NCI-H2196 (cell line): ENCODE measurements around the gene SLC25A1.

Experiments used
- DNase-seq: peaks from one replicate; lab custom pipeline; 2025; ENCODE audit not compliant: unreplicated experiment; lab: John Stamatoyannopoulos, UW

SLC25A1 gene

DNA sequence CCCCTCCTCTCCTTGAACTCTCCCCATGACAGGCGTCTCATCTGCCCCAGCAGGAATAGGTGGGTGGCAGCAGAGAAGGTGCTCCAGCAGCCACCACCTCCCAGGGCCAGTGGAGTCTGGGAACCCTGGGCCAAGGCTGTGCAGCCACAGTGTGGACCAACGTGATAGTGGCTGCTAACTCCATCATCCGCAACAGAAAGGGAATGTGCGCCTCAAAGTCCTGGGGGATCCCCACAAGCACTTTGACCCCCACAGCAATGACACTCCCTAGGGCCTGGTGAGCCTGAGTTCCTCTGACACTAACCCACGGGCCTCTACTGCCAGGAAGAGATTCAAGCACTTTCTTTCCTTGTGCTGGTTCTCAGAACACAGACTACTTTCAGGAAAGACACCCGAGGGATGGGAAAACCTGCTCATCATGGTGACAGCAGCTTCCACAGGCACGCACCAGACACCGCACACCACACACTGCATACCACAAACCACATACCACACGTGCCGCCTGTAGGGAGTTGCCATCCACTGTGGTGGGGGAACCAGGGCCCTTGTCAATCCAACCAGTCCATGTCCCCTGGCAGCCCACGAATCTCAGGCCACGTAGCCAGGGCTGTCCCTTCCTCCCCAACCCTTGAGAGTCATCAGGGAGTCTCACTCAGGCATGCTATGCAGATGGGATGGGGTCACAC, 3.4 kb upstream of the SLC25A1 start:
- DNase-seq: no peak

DNA sequence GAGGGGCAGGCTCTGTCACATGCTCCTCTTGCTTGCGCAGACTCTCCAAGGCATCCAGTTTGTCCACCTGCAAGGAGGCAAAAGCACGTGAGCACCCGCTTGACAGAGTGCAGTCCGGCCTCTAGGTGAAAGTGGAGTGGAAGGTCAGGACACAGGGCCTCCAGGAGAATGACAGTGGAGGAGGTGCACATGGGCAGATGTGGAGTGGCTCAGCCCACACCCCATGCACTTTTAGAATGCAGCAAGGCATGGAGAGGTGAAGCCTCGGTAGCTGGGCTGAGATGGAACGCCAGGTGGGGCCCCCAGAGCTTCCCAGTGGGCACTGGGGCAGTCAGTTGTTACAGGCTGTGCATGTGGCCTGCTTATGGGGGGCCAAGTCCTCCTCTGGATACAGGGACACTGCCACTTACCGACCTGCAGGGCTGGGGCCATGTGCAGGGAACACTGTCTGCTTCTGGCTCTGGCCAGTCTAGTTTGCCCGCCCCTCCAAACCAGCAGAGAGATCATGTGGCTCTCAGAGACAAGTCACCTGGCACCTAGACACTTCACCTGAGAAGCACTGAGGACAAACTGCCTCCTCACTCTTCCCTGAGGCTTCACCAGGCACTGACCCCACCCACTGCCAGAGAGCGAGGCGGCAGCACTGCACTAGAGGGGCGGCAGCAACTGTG, 2.3 kb upstream of the SLC25A1 start:
- DNase-seq: no peak

DNA sequence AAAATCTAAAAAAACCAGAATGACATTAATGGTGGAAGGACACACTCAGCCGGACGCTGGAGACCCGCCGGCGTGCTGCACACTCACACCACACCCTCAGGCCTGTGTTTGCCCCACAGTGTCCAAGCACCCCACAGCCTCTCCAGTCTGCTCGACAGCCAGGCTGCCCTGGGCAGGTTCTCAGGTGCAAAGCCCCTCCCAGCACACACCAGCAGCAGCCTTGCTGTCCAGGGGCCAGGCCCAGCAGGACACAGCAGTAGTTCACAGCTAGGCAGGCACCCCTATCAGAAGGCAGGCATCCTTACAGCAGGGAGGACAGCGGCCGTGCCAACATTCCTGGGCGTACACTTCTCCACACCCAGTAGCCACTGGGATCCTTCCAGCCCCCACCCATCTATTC, 1.7 kb upstream of the SLC25A1 start:
- no peak for DNase-seq

DNA sequence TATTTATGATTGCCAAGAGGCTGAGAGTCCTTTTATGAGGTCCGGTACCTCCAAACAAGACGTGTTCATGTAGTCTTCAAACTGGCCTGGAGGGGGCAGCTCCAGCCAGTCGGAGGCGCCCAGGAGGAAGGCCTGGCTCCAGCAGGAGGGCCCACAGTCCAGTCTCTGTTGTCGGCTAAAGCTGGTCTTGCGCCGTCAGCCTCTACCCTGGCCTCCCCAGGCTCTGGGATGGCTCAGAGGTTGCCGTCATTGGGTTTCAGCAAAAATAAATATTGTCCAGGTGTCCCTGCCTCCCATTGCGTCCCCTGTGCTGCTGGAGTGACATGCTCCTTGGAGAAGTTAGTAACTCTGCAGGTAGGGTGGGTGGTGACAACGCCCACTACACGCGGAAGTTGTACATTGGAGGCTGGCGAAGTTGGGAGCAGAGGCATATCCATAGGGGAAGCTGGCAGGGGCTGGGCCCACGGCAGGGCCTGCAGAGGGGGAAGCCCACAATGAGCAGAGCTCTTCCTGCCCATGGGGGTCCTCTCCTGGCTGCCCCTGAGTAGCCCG, 1.0 kb upstream of the SLC25A1 start:
- DNase-seq: peak; percentile 76

- DNase-seq: peak; percentile 61
Measured at GRCh38 chr22:19178065-19178656, 375 bp downstream of the SLC25A1 start.

- no peak for DNase-seq
Measured at GRCh38 chr22:19177164-19178064, 1.1 kb downstream of the SLC25A1 start.

DNA sequence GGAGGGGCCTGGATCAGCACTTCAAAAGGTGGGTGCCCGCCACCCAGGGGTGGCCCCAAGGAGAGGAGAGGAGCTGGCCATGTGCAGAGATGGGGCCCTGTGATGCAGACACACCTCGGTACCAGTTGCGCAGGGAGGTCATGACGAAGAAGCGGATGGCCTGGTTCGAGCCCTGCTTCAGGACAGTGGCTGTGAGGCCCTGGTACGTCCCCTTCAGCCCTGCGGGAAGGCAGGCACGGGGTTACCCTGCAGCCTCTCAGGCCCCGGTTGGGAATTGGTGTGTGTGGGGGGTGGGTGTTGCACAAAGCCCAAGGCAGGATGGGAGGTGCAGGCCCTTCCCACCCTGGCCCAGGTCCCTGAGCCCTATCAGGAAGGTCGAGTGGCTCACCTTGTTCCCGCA, 1.8 kb downstream of the SLC25A1 start:
- no peak for DNase-seq

DNA sequence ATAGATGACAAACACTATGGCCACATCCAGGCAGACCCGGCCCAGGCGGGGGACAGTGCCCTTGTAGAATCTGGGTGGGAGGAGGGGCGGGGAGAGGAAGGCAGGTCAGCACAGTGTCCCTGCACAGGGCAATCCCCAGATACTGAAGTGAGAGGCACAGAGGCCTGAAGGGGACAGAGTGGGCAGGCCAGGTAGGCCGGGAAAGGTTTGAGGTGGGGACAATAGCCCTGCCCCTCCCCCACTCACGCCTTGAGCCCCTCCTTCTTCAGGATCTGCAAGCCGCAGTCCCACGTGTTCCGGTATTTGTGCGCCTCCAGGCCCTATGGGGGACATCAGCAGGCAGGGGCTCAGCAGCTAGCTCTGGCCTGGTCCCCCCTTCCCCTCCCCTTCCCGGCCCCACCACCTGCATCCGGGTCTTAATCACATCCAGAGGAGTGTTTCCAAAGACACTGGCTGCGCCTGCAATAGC, 2.3 kb downstream of the SLC25A1 start:
- no peak for DNase-seq

DNA sequence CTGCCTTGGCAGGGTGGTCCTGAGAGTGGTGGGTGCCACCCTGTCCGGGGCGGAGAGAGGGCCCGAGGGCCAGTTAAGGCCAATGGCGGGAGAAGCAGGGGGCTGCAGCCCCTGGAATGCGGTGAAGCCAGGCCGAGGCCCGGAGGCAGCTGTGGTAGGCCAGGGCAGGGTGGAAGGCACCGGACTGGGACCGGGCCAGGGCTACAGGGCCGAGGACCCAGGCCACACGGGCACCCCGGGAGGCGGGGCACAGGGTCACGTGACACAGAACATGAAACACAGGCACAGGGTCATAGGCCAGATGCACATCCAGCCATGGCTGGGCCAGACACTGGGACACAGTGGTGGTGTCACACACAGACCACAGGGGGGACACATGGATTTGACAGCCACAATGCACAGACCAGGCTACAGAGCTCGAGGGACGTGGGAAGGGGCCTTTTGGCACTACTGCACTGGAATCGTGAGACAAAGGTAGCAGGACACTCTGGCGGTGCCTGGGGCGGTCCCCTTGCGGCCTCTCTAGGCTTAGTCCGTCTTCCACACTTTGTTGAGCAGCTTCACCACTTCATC, 2.8 kb downstream of the SLC25A1 start:
- no peak for DNase-seq

- no peak for DNase-seq
Measured at GRCh38 chr22:19175026-19175601, 3.4 kb downstream of the SLC25A1 start.

DNA sequence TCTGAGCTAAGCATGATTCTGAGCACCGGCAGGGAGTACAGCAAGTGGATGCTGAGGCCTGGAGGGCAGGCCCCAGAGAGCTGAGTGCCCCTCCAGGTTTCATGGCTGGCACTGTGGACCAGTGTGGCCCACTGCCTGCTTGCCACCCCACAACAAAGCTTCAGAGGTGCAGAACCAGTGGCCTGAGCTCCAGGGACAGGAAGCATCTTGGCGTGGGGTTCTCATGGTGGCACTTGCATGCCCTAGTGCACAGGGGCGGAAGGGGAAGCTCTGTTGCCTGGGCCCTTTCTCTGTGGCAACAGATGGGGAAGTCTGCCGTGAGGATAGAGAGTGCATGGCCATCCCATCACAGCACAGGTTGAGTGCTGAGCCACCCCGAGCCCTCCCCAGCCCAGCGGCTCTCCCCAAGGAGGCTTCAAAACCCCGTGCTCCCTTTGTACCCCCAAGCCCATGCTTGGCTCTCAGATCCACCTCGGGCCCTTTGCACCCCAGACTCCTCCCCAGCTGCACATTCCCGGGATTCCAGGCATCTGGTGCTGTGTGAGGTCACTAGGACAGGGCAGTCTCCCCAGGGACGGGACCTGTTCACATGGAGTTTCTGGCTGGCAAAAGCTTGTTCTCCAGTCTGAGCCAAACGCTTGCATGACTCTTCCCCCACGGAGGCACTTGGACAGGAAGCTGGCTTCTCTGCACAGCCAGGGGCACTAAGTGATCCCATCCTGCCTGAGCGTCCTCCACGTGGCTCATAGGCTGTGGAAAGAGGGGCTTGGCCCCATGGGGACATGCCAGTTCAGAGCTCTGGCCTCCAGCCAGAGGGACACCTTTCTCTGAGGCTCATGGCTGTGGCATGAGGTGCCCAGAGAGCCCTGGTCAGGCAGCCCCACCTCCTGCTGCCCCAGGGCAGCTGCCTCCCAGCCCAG, 4.2 kb downstream of the SLC25A1 start:
- DNase-seq: no peak

DNA sequence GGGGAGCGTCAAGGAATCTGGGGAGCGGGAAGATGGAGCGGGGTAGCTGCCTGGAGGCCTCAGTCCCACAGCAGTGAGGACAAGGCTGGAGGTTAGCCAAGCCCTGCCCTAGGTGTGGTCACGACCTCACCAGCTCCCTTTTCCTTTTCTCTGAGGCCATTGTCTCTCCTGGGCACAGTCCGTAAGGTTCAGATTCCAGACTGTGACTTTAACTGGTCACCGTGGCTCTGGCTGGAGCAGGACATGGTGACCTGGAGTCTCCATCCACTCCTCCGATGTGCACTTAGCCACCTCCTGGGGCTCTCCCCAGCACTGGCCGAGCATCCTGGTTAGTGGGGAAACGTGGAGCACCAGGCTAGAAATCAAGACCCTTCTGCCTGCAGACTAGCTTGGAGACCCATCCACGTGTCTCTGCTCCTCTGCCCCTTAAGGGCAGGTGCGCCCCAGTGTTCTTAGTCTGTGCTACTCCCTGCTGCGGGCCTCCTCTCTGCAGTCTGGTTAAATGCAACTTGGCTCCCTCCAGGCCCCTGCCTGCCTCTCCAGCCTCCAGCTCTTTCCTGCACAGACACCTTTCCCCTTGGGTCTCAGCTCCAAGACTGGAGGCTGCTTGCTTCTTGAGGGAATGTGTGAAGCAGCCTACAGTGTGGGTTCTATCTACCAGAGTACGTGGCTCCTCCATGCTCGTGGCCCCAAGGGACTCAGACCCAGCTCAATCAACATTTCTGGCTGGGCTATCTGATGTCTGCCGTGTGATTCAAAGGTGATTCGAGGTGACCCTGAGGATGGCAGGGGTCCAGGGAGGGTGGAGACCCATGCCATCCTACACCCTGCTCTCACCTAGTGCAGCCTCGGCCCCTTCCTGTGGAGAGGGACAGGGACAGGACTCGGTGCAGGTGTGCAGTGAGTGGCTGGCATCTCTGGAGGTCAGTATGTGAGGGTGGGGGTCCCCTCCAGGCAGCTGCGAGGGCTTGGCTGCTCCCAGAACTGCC, 5.2 kb downstream of the SLC25A1 start:
- peak; percentile 27 for DNase-seq

- DNase-seq: no peak
Measured at GRCh38 chr22:19172213-19173046, 6.1 kb downstream of the SLC25A1 start.

DNA sequence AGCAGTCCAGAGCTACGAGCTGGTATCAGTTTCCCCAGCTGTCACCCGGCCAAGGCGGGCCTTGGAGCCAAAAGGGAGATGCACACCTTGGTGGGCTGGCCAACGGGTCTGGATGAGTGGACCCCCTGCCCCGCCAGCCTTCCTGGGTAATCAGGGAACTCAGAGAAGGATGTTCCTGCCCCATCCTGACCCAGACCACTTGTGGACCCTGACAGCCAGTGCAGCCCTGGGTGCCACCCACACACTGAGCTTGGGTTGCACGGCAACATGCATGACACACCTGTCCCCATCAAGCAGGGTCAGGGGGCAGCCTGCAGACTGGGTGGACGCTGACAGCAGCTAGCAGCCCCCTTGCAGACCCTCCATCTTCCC, 8.6 kb downstream of the SLC25A1 start:
- DNase-seq: no peak

DNA sequence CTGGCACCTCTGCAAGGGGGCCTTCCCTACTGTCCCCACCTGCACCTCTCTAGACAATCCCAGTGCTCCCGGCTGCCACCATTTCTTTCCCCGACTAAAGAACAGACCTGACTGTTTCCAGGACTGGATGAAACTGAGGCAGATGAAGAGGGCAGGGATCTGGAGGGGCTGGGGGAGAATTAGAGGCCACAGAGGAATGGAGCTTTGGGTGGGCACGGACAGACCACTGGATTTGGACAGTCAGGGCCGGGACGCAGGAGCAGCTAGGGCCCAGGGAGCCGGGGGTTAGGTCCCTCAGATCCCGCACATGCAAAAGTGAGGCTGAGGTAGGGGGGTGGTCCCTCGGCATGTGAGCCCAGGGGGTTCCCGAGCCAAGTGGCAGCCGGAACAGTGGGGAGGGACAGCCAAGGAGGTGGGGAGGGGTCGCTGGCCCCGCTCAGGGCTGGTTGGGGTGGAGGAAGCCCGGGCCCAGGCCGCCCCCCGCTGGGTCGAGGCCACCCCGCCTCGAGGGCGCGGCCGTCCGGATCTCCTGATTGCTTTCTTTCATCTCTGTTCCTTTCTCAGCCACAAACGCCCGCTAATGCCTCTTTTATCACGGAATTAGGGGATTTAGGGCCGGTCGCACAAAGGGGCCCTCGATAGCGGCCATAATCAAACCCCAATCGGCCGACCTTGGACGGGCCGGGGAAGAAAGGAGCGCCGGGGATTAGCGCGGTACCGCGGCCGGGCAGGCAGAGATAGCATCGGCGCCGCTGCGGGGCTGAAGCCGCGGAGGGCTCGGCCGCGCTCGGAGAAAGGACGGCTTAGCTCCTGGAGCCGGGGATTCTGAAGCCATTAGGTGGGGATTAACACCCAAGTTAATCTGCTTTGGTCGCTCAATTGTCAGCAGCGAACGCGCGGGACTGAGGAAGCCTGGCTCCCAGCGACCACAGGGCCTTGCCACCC, 9.3 kb downstream of the SLC25A1 start:
- no peak for DNase-seq
